GM12875 (cell line): ENCODE data around the gene ENPP3.

Experiments used
- H3K4me3 ChIP-seq: one replicate; pipeline ENCODE4 v1.5.1; 2011; ENCODE audit warnings: low read depth, low read length, control low read depth
- TF ChIP-seq, protein P1 (sequence below): IDR thresholded peaks from 2 replicates; pipeline ENCODE4 v1.5.1; 2011; ENCODE audit warnings: low read depth, mild to moderate bottlenecking, control low read depth, inconsistent platforms, low read length, moderate library complexity, borderline replicate concordance; ENCODE audit not compliant: insufficient read depth

The ENPP3 gene

DNA sequence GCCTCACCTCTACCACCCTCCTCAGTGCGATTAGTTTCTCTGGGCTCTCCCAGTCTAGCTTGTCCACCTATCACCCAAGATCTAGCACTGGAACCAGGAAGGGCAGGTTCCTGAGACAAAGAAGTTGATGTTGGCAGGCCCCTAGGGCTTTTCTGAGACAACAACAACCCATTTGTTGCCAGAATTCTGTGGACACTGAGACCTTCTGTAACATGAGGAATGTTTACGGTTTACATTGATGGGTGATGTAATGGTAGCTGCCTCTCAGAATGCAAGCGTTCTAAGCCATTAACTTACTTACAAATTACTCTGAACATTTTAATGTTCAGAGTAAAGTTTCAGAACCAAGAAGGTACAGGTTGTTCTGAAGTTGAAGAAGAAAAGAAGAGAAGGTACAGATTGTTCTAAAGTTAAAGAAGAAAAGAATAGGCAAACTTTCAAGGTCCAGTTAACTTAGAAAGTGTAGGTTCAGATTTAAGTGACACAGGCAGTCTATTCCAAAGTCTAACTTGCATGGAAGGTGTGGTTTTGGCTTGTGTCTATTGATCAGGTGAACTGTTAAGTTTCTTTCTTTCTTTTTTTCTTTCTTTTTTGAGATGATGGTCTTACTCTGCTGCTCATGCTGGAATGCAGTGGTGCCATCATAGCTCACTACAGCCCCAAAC, 5.3 kb upstream of the ENPP3 start:
- no peak overlapping the region for H3K4me3 ChIP-seq
- TF ChIP-seq, protein P1, sequence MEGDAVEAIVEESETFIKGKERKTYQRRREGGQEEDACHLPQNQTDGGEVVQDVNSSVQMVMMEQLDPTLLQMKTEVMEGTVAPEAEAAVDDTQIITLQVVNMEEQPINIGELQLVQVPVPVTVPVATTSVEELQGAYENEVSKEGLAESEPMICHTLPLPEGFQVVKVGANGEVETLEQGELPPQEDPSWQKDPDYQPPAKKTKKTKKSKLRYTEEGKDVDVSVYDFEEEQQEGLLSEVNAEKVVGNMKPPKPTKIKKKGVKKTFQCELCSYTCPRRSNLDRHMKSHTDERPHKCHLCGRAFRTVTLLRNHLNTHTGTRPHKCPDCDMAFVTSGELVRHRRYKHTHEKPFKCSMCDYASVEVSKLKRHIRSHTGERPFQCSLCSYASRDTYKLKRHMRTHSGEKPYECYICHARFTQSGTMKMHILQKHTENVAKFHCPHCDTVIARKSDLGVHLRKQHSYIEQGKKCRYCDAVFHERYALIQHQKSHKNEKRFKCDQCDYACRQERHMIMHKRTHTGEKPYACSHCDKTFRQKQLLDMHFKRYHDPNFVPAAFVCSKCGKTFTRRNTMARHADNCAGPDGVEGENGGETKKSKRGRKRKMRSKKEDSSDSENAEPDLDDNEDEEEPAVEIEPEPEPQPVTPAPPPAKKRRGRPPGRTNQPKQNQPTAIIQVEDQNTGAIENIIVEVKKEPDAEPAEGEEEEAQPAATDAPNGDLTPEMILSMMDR = no peak

DNA sequence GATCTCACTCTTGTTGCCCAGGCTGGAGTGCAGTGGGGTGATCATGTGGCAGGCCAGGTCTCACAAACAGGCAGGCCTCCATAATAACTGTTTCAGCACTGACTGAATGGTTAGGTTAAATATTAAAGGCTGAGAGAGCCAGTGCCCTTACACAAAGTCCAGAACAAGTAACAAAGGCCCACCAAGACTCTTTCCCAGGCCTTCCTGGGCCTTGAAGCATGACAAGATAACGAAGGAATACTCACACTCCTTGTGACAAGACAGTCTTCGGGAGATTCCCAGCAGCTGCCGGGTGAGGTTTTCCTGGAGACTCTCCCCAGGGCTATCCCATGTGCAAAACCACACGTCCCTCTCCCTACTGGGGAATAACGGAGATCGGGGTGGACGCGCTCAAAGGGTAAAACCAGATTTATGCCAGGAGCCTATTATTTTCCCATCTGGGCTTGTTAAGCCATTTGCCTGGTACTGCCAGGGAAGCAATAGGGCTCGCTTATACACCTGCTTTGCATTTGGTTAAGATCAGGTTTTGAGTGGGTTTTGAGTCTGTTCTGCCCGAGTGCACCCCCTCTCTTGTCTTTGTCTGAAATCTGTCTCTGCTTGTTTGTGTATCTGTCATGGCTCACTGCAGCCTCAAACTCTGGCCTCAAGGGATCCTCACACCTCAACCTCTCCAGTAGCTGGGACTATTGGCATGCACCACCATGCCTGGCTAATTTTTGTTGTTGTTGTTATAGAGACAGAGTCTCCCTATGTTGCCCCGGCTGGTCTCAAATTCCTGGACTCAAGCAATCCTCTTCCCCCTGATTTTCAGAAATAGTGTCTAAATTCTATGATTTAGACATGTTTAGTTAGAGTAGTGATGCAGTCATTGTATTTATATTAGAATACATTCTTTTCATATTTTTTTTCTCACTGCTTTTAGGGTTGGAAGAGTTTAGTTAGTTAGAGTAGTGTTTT, 1.4 kb upstream of the ENPP3 start:
- TF ChIP-seq, protein P1 = no peak
- no peak overlapping the region for H3K4me3 ChIP-seq

DNA sequence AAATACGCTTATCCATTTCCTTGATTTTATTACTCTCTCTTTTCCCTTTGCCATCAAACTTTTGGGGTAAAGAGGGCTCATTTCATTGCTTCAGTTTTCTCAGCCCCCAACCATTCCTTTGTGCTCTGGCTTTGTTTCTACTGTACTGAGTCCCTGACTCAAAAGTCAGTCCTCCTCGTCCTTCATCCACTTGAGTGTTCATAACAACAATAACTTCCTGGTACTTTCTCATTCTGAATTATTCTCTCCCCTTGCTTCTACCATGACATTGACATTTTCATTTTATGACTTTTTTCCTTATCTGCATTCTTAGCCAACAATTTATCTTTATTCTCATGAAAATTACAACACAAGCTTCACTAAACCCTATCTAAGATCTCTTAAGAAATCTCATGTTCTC, 911 bp downstream of the ENPP3 start:
- H3K4me3 ChIP-seq = no peak overlapping the region
- TF ChIP-seq, protein P1 = no peak

DNA sequence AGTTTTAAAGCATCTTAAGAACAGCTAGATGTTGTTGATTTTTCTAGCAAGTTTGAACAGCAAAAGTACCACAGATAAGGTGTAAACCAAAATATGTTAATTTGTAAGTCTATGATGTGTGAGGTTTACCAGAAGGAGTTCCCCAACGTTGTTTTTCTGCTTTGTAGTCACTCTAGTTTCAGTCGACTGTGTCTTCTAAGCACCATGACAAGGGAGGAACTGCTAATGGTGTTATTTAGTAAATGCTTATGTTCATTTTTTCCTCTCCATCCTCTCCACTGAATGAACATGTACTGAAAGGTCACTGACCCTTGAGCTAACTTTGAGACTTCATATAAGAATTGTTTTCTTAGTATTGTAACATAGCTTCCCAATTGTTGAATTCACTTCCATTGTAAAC, 3.0 kb downstream of the ENPP3 start:
- H3K4me3 ChIP-seq = no peak overlapping the region
- TF ChIP-seq, protein P1 = no peak

DNA sequence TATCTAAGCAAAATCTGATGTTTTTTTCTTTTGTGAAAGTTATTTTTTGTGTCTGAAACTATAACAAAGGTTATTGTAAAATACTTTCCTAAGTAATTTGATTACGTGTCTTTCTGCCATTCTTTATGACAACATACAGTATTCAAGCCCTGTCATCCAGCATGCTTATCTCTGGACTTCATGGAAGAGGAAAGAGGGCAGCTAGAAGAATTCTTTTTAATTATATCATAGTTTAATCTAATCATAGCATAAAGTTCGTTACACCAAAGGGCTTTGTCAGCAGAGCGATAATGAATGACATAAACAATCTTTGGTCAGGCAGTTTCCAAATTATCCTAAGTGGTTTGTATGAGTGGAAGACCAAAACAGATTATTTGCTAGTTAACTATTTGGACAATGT, 3.5 kb downstream of the ENPP3 start:
- TF ChIP-seq, protein P1 = no peak
- H3K4me3 ChIP-seq = no peak overlapping the region

DNA sequence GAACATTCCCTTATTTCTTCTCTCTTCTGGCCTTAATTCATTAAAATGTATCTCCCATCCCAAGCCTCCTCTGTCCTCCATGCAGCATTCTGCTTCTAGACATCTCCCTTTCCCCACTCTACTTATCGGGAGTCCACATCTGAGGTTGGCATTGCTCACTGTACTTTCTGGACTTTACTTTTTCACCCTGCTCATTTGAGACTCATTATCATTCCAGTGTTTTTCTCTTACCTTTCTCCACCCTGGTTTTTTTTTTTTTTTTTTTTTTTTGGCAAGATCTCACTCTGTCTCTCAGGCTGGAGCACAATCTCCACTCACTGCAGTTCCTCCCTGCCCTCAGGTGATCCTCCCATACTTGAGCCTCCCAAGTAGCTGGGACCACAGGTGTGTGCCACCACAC, 4.5 kb downstream of the ENPP3 start:
- TF ChIP-seq, protein P1 = no peak
- H3K4me3 ChIP-seq = no peak overlapping the region
